Common myeloid progenitor, CD34-positive (primary cell): ENCODE results near the gene ERN1.

ENCODE experiments used
- CTCF ChIA-PET: fragments of 350-600 bp; sonication (Branson Sonifier 250); formaldehyde crosslinking; loops from one replicate; lab custom pipeline; 2021; ENCODE audit warnings: antibody characterized with exemption; lab: Charles Lee
- POLR2A ChIA-PET: fragments of 350-600 bp; sonication (Branson Sonifier 250); formaldehyde crosslinking; loops from one replicate; lab custom pipeline; 2021; ENCODE audit warnings: antibody characterized with exemption; lab: Charles Lee
- DNase-seq, 3 donors: peaks; one replicate each; pipeline versions ENCODE4 v3.0.0 to v3.0.0-alpha.2; 2013
- H3K27ac ChIP-seq, 2 experiments: 1 replicate in 1 of 2; 2 replicates in 1 of 2; pipeline ENCODE4 v1.7.0; 2013; ENCODE audit warnings: inconsistent platforms in 2 of 2, low read length in 2 of 2, mild to moderate bottlenecking in 2 of 2, low read depth in 1 of 2, moderate library complexity in 1 of 2; ENCODE audit not compliant: severe bottlenecking in 2 of 2, insufficient read depth in 1 of 2, poor library complexity in 1 of 2
- H3K27me3 ChIP-seq, 5 experiments: replicated peaks in 2 of 5; 1 replicate in 3 of 5; 2 replicates in 2 of 5; pipeline versions ENCODE4 v1.6.1 to v1.7.0; 2013; ENCODE audit warnings: low read length in 4 of 5, mild to moderate bottlenecking in 2 of 5, moderate library complexity in 2 of 5, inconsistent platforms in 1 of 5; ENCODE audit not compliant: insufficient read depth in 5 of 5, control insufficient read depth in 4 of 5
- H3K36me3 ChIP-seq, 4 experiments: 1 replicate in 2 of 4; 2 replicates in 2 of 4; pipeline versions ENCODE4 v1.6.1 to v1.7.0; 2013; ENCODE audit warnings: low read length in 3 of 4, control low read depth in 1 of 4, mild to moderate bottlenecking in 1 of 4; ENCODE audit not compliant: control insufficient read depth in 4 of 4, insufficient read depth in 4 of 4
- H3K4me1 ChIP-seq, 4 experiments: 1 replicate in 3 of 4; 2 replicates in 1 of 4; pipeline versions ENCODE4 v1.6.1 to v1.7.1; 2013; ENCODE audit warnings: low read length in 3 of 4, mild to moderate bottlenecking in 3 of 4, control low read depth in 1 of 4, inconsistent platforms in 1 of 4, moderate library complexity in 1 of 4; ENCODE audit not compliant: control insufficient read depth in 4 of 4, insufficient read depth in 4 of 4; ENCODE audit errors: control extremely low read depth in 1 of 4
- H3K4me3 ChIP-seq, 7 experiments: 1 replicate in 4 of 7; 2 replicates in 3 of 7; pipeline versions ENCODE4 v1.5.1 to v1.7.0; 2013; ENCODE audit warnings: mild to moderate bottlenecking in 7 of 7, low read length in 6 of 7, moderate library complexity in 6 of 7, inconsistent platforms in 2 of 7, low read depth in 2 of 7, control low read depth in 1 of 7; ENCODE audit not compliant: insufficient read depth in 4 of 7, control insufficient read depth in 1 of 7; ENCODE audit errors: extremely low read depth in 1 of 7
- H3K9me3 ChIP-seq, 5 experiments: 1 replicate in 4 of 5; 2 replicates in 1 of 5; pipeline versions ENCODE4 v1.6.1 to v1.7.1; 2013; ENCODE audit warnings: low read length in 4 of 5, mild to moderate bottlenecking in 2 of 5, inconsistent platforms in 1 of 5, low read depth in 1 of 5, moderate library complexity in 1 of 5; ENCODE audit not compliant: control insufficient read depth in 4 of 5, insufficient read depth in 2 of 5; ENCODE audit errors: control extremely low read depth in 1 of 5
- WGBS: methylation state at CpG from one replicate; pipeline ENCODE4 v1.1.5; 2013; ENCODE audit not compliant: insufficient coverage; 5-methylcytosine and 5-hydroxymethylcytosine counted together

The ERN1 gene

DNA sequence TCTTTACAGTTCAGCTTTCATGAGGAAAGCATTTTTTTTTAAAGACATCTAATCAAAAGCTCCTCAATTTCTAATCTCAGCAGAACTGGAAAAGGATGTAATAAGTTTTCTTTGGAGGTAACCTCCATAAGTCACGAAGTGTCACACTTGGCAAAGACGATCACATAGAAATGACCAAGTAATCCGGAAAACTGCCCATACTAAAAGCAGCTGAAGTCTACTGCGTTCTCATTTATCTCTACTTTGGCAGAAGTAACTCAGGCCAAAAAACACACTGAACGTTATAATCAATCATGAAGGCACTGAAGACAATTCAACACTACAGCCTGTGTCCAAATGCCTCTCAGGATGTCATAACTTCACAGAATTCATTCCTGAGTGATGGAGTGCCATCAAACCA, 39.8 kb downstream of the ERN1 start:
- ChIA-PET CTCF (interaction anchor here (0.6 kb wide), 1 partner anchor 13 kb away, joined by 4 read pairs; no protein-coding TSS in a partner anchor), POLR2A (interaction anchor here (0.6 kb wide), 1 partner anchor 19 kb away, joined by 8 read pairs; no protein-coding TSS in a partner anchor)
- 98% methylated on average over 4 of the region's 5 CpGs for WGBS
- Histone ChIP-seq H3K27ac (no peak overlapping the region), H3K9me3 (no peaks in the 10 kb centered on the region), H3K4me3 (no peak overlapping the region), H3K27me3 (no peaks in the 10 kb centered on the region), H3K4me1 (peaks cover 5 to 10% (median 7%) of the 10 kb centered on the region in 4 experiments), H3K36me3 (peaks cover 0 to 3% (median 0%) of the 10 kb centered on the region in 4 experiments)
- no peak for DNase-seq

DNA sequence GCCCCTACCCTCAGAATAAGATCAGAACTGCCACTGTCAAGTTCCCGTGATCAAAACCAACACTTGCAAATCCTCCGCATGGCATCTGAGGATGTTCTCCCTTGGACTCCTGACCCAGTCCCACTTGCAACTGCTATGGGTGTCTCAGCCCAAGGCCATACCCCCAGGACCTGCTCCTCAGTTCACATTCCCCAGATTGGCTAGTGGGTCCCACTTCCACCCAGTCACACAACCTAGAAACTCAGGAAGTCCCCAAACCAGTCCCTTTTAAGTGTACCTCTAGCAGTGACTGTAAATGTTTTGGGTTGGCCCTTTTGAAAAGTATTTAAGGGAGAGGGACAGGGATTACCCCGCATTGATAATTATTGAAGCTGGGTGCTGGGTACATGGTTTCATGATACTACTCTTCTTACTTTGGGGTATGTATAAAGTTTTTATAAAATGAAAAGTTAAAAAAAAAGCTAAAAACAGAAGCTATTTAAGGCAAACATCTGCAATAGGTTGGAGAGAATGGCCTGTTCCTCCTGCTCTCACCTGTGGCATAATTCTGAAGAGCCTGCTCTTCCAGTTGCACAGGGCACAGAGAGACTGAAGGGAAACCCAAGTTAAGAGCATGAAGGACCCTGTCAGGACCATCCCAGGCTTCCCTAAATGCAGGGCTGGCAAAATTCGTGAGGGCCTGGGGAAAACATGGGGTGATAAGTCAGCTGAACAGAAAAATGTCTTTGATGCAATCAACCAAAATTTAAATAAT, 42.5 kb downstream of the ERN1 start:
- H3K27me3 ChIP-seq, result no peaks in the 10 kb centered on the region
- H3K4me1 ChIP-seq, result peaks cover 13 to 30% (median 22%) of the 10 kb centered on the region in 4 experiments
- H3K27ac ChIP-seq, result no peak overlapping the region
- ChIA-PET POLR2A (interaction anchor here (0.7 to 1.5 kb wide), 2 partner anchors 16 to 33 kb away, joined by 3 read pairs; no protein-coding TSS in a partner anchor), CTCF (interaction anchor here (0.7 to 1.8 kb wide), 9 partner anchors 10 to 250 kb away, joined by 3 to 6 read pairs (median 4); no protein-coding TSS in a partner anchor)
- H3K4me3 ChIP-seq, result no peak overlapping the region
- DNase-seq, result no peak
- H3K36me3 ChIP-seq, result no peaks in the 10 kb centered on the region
- WGBS, result 68% methylated on average over 4 of the region's 4 CpGs
- H3K9me3 ChIP-seq, result no peaks in the 10 kb centered on the region

- H3K9me3 ChIP-seq, result no peaks in the 10 kb centered on the region
- peaks cover 18 to 40% (median 30%) of the 10 kb centered on the region in 4 experiments for H3K4me1 ChIP-seq
- no peaks in the 10 kb centered on the region for H3K36me3 ChIP-seq
- no peaks in the 10 kb centered on the region for H3K27me3 ChIP-seq
- DNase-seq, result no peak
- POLR2A ChIA-PET, result no interaction called here
- CTCF ChIA-PET, result interaction anchor here (0.9 to 3.1 kb wide), 5 partner anchors 9 to 58 kb away, joined by 3 to 11 read pairs (median 3); no protein-coding TSS in a partner anchor
- H3K4me3 ChIP-seq, result no peak overlapping the region
- no peak overlapping the region for H3K27ac ChIP-seq
- 94% methylated on average over 2 of the region's 2 CpGs for WGBS
Observed at GRCh38 chr17:64085650-64086005, 44.3 kb downstream of the ERN1 start.

GRCh38 chr17:64084940-64085649, 44.8 kb downstream of the ERN1 start:
- Histone ChIP-seq H3K27ac (no peak overlapping the region), H3K4me3 (no peak overlapping the region), H3K27me3 (no peaks in the 10 kb centered on the region), H3K4me1 (peaks cover 18 to 40% (median 30%) of the 10 kb centered on the region in 4 experiments), H3K36me3 (no peaks in the 10 kb centered on the region), H3K9me3 (no peaks in the 10 kb centered on the region)
- WGBS, result 95% methylated on average over 6 of the region's 8 CpGs
- POLR2A ChIA-PET, result interaction anchor here (0.6 kb wide), 1 partner anchor 36 kb away, joined by 3 read pairs; no protein-coding TSS in a partner anchor
- DNase-seq, result no peak
- CTCF ChIA-PET, result interaction anchor here (0.9 to 3.1 kb wide), 5 partner anchors 10 to 57 kb away, joined by 3 to 11 read pairs (median 3); no protein-coding TSS in a partner anchor

DNA sequence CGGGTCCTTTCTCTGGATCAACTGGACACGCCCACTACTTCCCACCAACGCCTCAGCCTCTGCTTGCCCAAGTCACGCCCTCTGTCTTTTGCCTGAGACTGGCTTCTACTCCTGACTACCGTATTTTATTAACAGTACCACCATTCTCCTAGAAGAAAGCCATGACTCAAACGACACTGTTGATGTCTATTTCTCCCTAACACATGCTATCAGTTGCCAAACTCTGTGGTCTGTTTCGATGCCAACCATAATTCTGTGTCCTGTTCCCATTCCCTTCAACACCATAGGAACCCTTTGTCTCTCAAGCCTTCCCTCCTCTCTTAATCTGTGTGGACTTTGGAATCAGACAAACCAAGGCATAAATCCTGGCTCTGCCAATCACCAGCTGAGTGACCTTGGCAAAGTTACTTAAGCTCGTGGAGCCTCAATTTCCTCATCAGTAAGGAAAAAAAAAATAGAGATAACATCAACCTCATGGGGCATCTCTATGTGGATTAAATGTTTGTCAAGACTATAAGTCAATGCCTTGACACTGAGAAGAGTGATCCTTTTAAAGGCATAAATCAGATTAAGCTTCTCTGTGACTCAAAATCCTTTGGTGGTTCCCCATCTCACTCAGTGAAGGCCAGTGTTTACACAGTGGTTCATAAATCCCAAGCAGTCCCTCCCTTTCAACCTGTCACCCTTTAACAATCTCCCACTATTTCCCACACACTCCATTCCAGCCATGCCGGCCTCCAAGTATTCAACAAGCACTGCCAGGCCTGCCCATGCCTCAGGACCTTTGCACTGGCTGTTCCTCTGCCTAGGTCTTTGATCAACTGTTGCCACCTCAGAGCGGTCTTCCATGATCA, 45.6 kb downstream of the ERN1 start:
- H3K4me1 ChIP-seq, result peaks cover 18 to 40% (median 30%) of the 10 kb centered on the region in 4 experiments
- ChIA-PET POLR2A (interaction anchor here (0.6 to 2.8 kb wide), 2 partner anchors 37 to 46 kb away, joined by 3 to 9 read pairs; partner anchors contain the start of gene ERN1), CTCF (interaction anchor here (0.8 to 3.1 kb wide), 6 partner anchors 9 to 57 kb away, joined by 3 to 11 read pairs (median 4); no protein-coding TSS in a partner anchor)

GRCh38 chr17:64083563-64084085, 46.3 kb downstream of the ERN1 start:
- no peak for DNase-seq
- no peak overlapping the region for H3K4me3 ChIP-seq
- no peak overlapping the region for H3K27ac ChIP-seq
- POLR2A ChIA-PET, result interaction anchor here (2.8 kb wide), 1 partner anchor 46 kb away, joined by 9 read pairs; the partner anchor contains the start of gene ERN1
- peaks cover 18 to 40% (median 30%) of the 10 kb centered on the region in 4 experiments for H3K4me1 ChIP-seq
- peaks cover 0 to 4% (median 0%) of the 10 kb centered on the region in 4 experiments for H3K36me3 ChIP-seq
- WGBS, result 81% methylated on average over 4 of the region's 4 CpGs
- no peaks in the 10 kb centered on the region for H3K9me3 ChIP-seq
- no peaks in the 10 kb centered on the region for H3K27me3 ChIP-seq
- CTCF ChIA-PET, result interaction anchor here (0.8 to 3.1 kb wide), 4 partner anchors 9 to 50 kb away, joined by 3 to 11 read pairs (median 6); no protein-coding TSS in a partner anchor

More for the DNA sequence above, 45.6 kb downstream of the ERN1 start:
- WGBS, result 57% methylated on average over 9 of the region's 10 CpGs
- H3K27me3 ChIP-seq, result no peaks in the 10 kb centered on the region
- no peak overlapping the region for H3K27ac ChIP-seq
- no peaks in the 10 kb centered on the region for H3K36me3 ChIP-seq
- peak in 2 of 3 donors; percentile 25 to 28 for DNase-seq
- no peaks in the 10 kb centered on the region for H3K9me3 ChIP-seq
- H3K4me3 ChIP-seq, result no peak overlapping the region
